HepG2 (cell line): Measurements from ENCODE around the gene HSD17B8. TPM values are rescaled to one million over a fixed set of nuclear protein-coding genes. Genes with fewer than 3 reads are reported as not detected.

Experiments
- DDIT3 ChIP-seq: sonication (generic); formaldehyde crosslinking; IDR thresholded peaks from 2 replicates; pipeline ENCODE4 v1.4.0; 2020; ENCODE audit warnings: mild to moderate bottlenecking, missing genetic modification reagents
- KLF9 ChIP-seq: IDR thresholded peaks from 2 replicates; pipeline ENCODE4 v1.6.1; 2016; ENCODE audit warnings: low read depth
- MED8 ChIP-seq: sonication (generic); formaldehyde crosslinking; IDR thresholded peaks from 2 replicates; pipeline ENCODE4 v1.8.1; 2023; ENCODE audit warnings: mild to moderate bottlenecking, missing genetic modification reagents; ENCODE audit not compliant: insufficient replicate concordance
- NFYC ChIP-seq: IDR thresholded peaks from 2 replicates; pipeline ENCODE4 v1.6.1; 2016; ENCODE audit warnings: missing genetic modification reagents, missing compliant biosample characterization
- PHB2 ChIP-seq: fragments of 450-650 bp; IDR thresholded peaks from 2 replicates; pipeline ENCODE4 v1.6.1; 2018; ENCODE audit not compliant: partially characterized antibody
- PRDM15 ChIP-seq: sonication (generic); formaldehyde crosslinking; IDR thresholded peaks from 2 replicates; pipeline ENCODE4 v1.4.0; 2020; ENCODE audit warnings: missing genetic modification reagents
- SNAPC4 ChIP-seq: sonication (generic); formaldehyde crosslinking; IDR thresholded peaks from 2 replicates; pipeline ENCODE4 v1.4.0; 2020; ENCODE audit warnings: mild to moderate bottlenecking, missing genetic modification reagents
- TFAP4 ChIP-seq: sonication (generic); IDR thresholded peaks from 2 replicates; pipeline ENCODE4 v1.6.1; 2016; ENCODE audit warnings: low read depth, borderline replicate concordance
- ZNF451 ChIP-seq: sonication (generic); formaldehyde crosslinking; IDR thresholded peaks from 2 replicates; pipeline ENCODE4 v1.5.0; 2020; ENCODE audit warnings: mild to moderate bottlenecking, missing genetic modification reagents
- ZNF468 ChIP-seq: sonication (generic); formaldehyde crosslinking; IDR thresholded peaks from 2 replicates; pipeline ENCODE4 v1.8.0; 2022; ENCODE audit warnings: mild to moderate bottlenecking, moderate library complexity, missing genetic modification reagents
- ZNF772 ChIP-seq: sonication (generic); formaldehyde crosslinking; IDR thresholded peaks from 2 replicates; pipeline ENCODE4 v1.5.0; 2020; ENCODE audit warnings: mild to moderate bottlenecking, missing genetic modification reagents
- ZNF775 ChIP-seq: sonication (generic); formaldehyde crosslinking; IDR thresholded peaks from 2 replicates; pipeline ENCODE4 v1.4.0; 2020; ENCODE audit warnings: missing genetic modification reagents, mild to moderate bottlenecking, moderate library complexity, borderline replicate concordance
- ZNF777 ChIP-seq: sonication (generic); formaldehyde crosslinking; IDR thresholded peaks from 2 replicates; pipeline ENCODE4 v1.4.0; 2020; ENCODE audit warnings: missing genetic modification reagents
- ZNF782 ChIP-seq: sonication (generic); formaldehyde crosslinking; IDR thresholded peaks from 2 replicates; pipeline ENCODE4 v1.4.0; 2020; ENCODE audit warnings: missing genetic modification reagents, mild to moderate bottlenecking, borderline replicate concordance
- ZNF784 ChIP-seq: sonication (generic); formaldehyde crosslinking; IDR thresholded peaks from 2 replicates; pipeline ENCODE4 v1.5.1; 2020; ENCODE audit warnings: missing genetic modification reagents, mild to moderate bottlenecking, borderline replicate concordance
- ZNF850 ChIP-seq: sonication (generic); formaldehyde crosslinking; conservative IDR thresholded peaks from 2 replicates; pipeline ENCODE4 v1.9.0; 2021; ENCODE audit warnings: mild to moderate bottlenecking, missing genetic modification reagents
- polyA plus RNA-seq, 8 experiments: library from polyadenylated mRNA; depleted of rRNA in 3 of 8; stranded (reverse) in 7 of 8; unstranded in 1 of 8; fragments of >200 nt; fragmentation: Illumina TruSeq in 4 of 8; extraction: Trizol in 4 of 8; gene quantifications; 2 replicates each; pipeline versions ENCODE4 v1.2.1 to v1.2.3, GENCODE V29; 2011 to 2016; ENCODE audit warnings: low read depth in 4 of 8, missing spikeins in 1 of 8, mixed read lengths in 1 of 8; ENCODE audit not compliant: insufficient read depth in 1 of 8
- total RNA-seq, 5 experiments: library from RNA; depleted of rRNA; stranded (reverse); fragments of >200 nt; fragmentation: Illumina TruSeq; extraction: Trizol; gene quantifications; 2 replicates each; pipeline ENCODE4 v1.2.3, GENCODE V29; 2016; ENCODE audit warnings: low read depth in 1 of 5

Gene HSD17B8
- total and polyA plus RNA-seq, 2 of the 13 experiments (the other 11 are each of a cell fraction or from before 2014, with no cell fraction given): 12.6 to 20.1 TPM

- TF ChIP-seq SNAPC4 (CRISPR knock-in tag): peak; percentile 49; the same call in 1 of the 2 replicates
- peak; percentile 6; the same call in 1 of the 2 replicates for TF ChIP-seq ZNF451 (CRISPR knock-in tag)
- 0 out of 2 replicates have a peak, but pooled peaks have one; percentile 48 for TF ChIP-seq ZNF850
- TF ChIP-seq ZNF784 (CRISPR knock-in tag): peak; percentile 10; the same call in 1 of the 2 replicates
- peak; percentile 29; the same call in 1 of the 2 replicates for TF ChIP-seq ZNF468 (CRISPR knock-in tag)
- TF ChIP-seq PRDM15 (CRISPR knock-in tag): peak; percentile 6; the same call in 1 of the 2 replicates
- peak; percentile 8; the same call in 1 of the 2 replicates for TF ChIP-seq NFYC
- 0 out of 2 replicates have a peak, but pooled peaks have one; percentile 24 for TF ChIP-seq KLF9
- TF ChIP-seq ZNF777 (CRISPR knock-in tag): 0 out of 2 replicates have a peak, but pooled peaks have one; percentile 29
- peak; percentile 93 for TF ChIP-seq ZNF772 (CRISPR knock-in tag)
- TF ChIP-seq TFAP4: no peak
- TF ChIP-seq PHB2: no peak
- TF ChIP-seq ZNF782 (CRISPR knock-in tag): no peak
- TF ChIP-seq MED8 (CRISPR knock-in tag): peak; percentile 5
- no peak for TF ChIP-seq ZNF775 (CRISPR knock-in tag)
- no peak for TF ChIP-seq DDIT3 (CRISPR knock-in tag)
Measured at GRCh38 chr6:33207552-33208090, 3.2 kb downstream of the HSD17B8 start (continued).
